LNCaP clone FGC (cell line): Measurements from ENCODE around the gene PLD3.
A peak's percentile ranks its signal among the peaks of the same experiment; 100 is the strongest.

Experiments used
- DNase-seq: peaks from one replicate; pipeline ENCODE4 v3.0.0-alpha.2; 2011; ENCODE audit warnings: low read depth
- H3K4me3 ChIP-seq: 2 replicates; pipeline ENCODE4 v1.5.1; 2011; ENCODE audit warnings: mild to moderate bottlenecking, low read depth, low read length, control low read depth
- CTCF ChIP-seq: IDR thresholded peaks from 2 replicates; pipeline ENCODE4 v1.5.1; 2012; ENCODE audit warnings: mild to moderate bottlenecking; ENCODE audit not compliant: control insufficient read depth, insufficient read depth; ENCODE audit errors: extremely low read depth

The PLD3 gene

DNA sequence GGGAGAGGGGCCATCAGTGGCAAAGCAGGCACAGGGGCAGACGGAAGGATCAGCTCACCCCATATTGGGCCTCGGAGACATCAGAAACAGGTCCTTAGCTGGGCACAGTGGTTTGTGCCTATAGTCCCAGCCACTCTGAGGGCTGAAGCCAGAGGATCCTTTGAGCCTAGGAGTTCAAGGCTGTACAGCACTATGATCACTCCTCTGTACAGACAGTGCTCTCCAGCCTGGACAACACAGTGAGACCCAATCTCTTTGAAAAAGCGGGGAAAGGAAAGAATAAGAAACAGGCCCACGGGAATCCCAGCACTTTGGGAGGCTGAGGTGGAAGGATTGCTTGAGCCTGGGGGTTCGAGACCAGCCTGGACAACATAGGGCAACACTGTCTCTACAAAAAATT, 71.3 kb downstream of the PLD3 start:
- TF ChIP-seq CTCF, result no peak
- no peak overlapping the region for H3K4me3 ChIP-seq
- no peak for DNase-seq

- peak overlapping the region; percentile 67 for H3K4me3 ChIP-seq
- TF ChIP-seq CTCF, result no peak
- no peak for DNase-seq
These were observed 71.9 kb downstream of the PLD3 start for GRCh38 chr19:40420451-40420765.

DNA sequence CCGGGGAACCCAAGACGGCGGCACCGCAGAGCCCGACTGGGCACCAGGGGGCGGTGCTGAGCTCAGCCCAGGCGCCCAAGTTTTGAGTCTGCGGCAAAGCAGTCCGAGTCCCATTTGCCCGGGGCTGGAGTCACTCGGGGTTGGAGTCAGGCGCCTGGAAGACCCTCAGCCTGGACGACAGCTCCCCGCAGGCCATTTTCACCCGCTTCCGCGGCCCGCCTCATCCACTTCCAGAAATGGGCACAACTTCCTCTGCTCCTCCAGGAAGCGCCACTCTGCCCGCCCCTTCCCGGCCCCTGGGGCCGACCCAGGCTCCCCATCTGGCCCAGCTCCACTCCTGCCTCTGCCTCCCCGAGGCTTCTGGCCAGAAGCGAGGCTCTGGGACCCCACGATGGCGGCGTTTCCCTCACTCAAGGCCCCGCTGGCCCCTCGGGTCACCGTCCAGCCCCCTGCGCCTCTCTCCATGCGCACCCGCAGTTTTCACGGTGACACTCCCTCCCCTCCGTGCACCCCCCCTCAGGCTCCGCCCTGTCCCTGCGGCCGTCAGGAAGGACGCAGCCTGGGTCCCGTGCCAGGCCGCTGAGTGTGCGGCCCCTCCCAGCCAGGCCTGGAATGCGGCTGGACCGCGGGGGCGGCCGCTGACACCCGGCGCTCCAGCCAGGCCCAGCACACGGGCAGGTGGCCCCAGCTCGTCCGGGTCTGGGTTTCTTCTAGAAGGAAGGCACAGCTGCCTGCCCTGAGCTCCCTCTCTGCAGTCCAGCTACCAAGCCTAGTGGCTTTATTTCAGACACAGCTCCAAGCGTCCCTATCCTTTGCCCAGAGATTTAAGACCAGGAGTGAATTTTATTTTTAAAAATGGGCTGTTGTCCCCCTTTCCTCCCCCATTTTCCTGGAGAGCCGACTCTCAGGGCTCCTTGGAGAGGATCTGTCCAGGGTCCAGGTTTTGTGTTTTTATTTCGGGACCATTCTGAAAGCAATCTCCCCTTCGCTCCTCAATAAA, 72.6 kb downstream of the PLD3 start:
- DNase-seq, result peak; percentile 75
- peak overlapping the region; percentile 67 for H3K4me3 ChIP-seq
- peak; percentile 85 for TF ChIP-seq CTCF

- no peak overlapping the region for H3K4me3 ChIP-seq
- TF ChIP-seq CTCF, result no peak
- DNase-seq, result no peak
These were observed 73.7 kb downstream of the PLD3 start for GRCh38 chr19:40421993-40422747.

DNA sequence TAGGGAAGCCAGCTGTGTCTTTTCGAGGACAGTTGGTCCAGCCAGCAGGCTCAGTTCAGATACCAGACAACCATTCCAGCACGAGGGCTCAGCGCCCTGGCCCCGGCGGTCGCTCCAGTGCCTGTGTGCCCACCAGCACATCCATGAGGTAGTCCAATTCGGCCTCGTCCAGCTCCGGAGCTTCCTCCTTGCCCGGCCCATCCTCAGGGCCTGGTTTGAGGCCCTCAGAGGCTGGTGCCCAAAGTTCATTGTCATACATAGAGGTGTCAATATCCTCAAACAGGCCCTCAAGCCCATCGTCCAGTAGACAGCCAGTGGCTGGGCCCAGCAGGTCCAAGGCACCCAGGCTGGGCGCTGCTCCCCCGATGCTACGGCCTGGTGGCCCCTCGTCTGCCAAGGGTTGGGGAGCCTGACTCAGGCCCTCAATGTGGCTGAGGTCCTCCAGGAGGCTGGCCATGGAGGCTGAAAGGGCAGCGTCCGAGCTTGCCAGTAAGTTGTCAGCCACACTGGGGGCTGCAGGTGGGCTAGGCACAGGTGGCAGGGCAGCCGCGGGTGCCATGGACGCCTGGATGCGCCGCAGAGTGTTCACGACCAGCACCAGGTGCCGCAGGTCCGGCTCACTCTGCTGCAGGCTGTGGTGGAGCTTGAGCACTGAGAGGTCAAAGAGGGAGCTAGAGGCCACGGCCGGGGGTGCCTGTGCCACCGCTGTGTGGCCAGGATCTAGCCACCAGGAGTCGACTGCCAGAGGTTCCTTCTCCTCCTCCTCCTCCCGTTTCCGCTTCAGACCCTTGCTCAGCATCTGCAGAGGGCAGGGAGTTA, 74.5 kb downstream of the PLD3 start:
- no peak for DNase-seq
- no peak for TF ChIP-seq CTCF
- H3K4me3 ChIP-seq, result no peak overlapping the region

DNA sequence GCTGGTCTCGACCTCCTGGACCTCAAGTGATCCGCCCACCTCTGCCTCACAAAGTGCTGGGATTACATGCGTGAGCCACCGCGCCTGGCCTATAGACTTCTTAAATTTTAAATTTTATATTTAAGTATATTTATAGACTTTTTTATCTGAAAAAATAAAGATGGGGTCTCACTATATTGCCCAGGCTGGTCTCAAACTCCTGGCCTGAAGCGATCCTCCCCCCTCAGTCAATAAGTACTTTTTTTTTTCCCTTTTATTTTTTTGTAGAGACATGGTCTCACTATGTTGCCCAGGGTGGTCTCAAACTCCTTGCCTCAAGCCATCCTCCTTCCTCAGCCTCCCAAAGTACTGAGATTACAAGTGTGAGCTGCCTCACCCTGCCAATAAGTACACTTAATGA, 75.4 kb downstream of the PLD3 start:
- no peak for DNase-seq
- H3K4me3 ChIP-seq, result no peak overlapping the region
- no peak for TF ChIP-seq CTCF
